Stimulated activated naive CD8-positive, alpha-beta T cell treated with anti-CD3 and anti-CD28 coated beads, Interleukin-15, Interleukin-2, amounts not matched to agents 100 U/mL and 50 U/mL, for 24 hours (primary cell): ENCODE measurements around the gene TRMT10B.
"Not testable (repeated sequence)": the region's sequence is repeated elsewhere in the genome, so short reads cannot be mapped to it uniquely, and the experiment has no call there.

Experiments used
- ATAC-seq: fragments of 150-1000 bp; cut with Tn5 transposase; one replicate; pipeline ENCODE4 v1.10.0; 2021
- DNase-seq: peaks from one replicate; pipeline ENCODE4 v3.0.0; 2021

TRMT10B gene

GRCh38 chr9:37800631-37801286, 47.2 kb downstream of the TRMT10B start, which contains the start of gene DCAF10:
DCAF10 (plus strand) TSS chr9:37800797; CDS start chr9:37800867, 70 bp downstream.
- peak; percentile 94 for DNase-seq
- ATAC-seq: peak; percentile 87

- peak; percentile 49 for DNase-seq
- peak; percentile 28 for ATAC-seq
Observed at GRCh38 chr9:37801287-37801850, 47.8 kb downstream of the TRMT10B start.

GRCh38 chr9:37801959-37802711, 48.5 kb downstream of the TRMT10B start:
- no peak for ATAC-seq
- DNase-seq: no peak

GRCh38 chr9:37806271-37806670, 52.7 kb downstream of the TRMT10B start:
- no peak for ATAC-seq

GRCh38 chr9:37809676-37810075, 56.1 kb downstream of the TRMT10B start:
- not testable (repeated sequence) for ATAC-seq

More at GRCh38 chr9:37806271-37806670, 52.7 kb downstream of the TRMT10B start:
- no peak for DNase-seq

GRCh38 chr9:37811906-37812476, 58.4 kb downstream of the TRMT10B start:
- DNase-seq (no peak), ATAC-seq (no peak)

More at GRCh38 chr9:37809676-37810075, 56.1 kb downstream of the TRMT10B start:
- DNase-seq: not testable (repeated sequence)

GRCh38 chr9:37812773-37813379, 59.3 kb downstream of the TRMT10B start:
- no peak for DNase-seq
- no peak for ATAC-seq

GRCh38 chr9:37818849-37819248, 65.2 kb downstream of the TRMT10B start:
- DNase-seq: no peak
- ATAC-seq: no peak

- ATAC-seq: no peak
Observed at GRCh38 chr9:37820142-37820541, 66.5 kb downstream of the TRMT10B start.

GRCh38 chr9:37825174-37825573, 71.6 kb downstream of the TRMT10B start:
- not testable (repeated sequence) for ATAC-seq, DNase-seq

More at GRCh38 chr9:37820142-37820541, 66.5 kb downstream of the TRMT10B start:
- no peak for DNase-seq

GRCh38 chr9:37827483-37828165, 74.0 kb downstream of the TRMT10B start:
- ATAC-seq (no peak), DNase-seq (no peak)
